OCI-LY7 (cell line): ENCODE measurements around the gene CHMP4A.

Source experiments
- CTCF ChIP-seq: fragments of 200-600 bp; sonication (generic); conservative IDR thresholded peaks from 2 replicates; pipeline ENCODE4 v1.5.1; 2014; ENCODE audit warnings: mild to moderate bottlenecking, antibody characterized with exemption, low read length, moderate library complexity, mixed read lengths
- EZH2phosphoT487 ChIP-seq: fragments of 200-600 bp; sonication (generic); IDR thresholded peaks from 2 replicates; pipeline ENCODE4 v1.6.1; 2018; ENCODE audit warnings: low read depth, borderline replicate concordance, mild to moderate bottlenecking, mixed run types, antibody characterized with exemption, low read length, moderate library complexity, mixed read lengths

GRCh38 chr14:24181371-24182077, 31.8 kb downstream of the CHMP4A start:
- TF ChIP-seq CTCF (no peak), EZH2phosphoT487 (no peak)
